ENCODE results near the gene PER2. TPM values are rescaled to one million over a fixed set of nuclear protein-coding genes. Genes with fewer than 3 reads are reported as not detected.

The PER2 gene
- total RNA-seq, 1 donor from 2014 or later, result 11.7 TPM

- Mint-ChIP-seq H3K4me3 (no peak overlapping the region), H3K27ac (no peak overlapping the region), H3K27me3 (ENCODE audit: low read depth) (no peaks in the 10 kb centered on the region), H3K36me3 (no peaks in the 10 kb centered on the region), H3K9me3 (no peaks in the 10 kb centered on the region), H3K4me1 (peaks cover 27% of the 10 kb centered on the region)
- no peak for DNase-seq (ENCODE audit: low spot score in 2 of 2, unreplicated experiment in 2 of 2)
- TF ChIP-seq CTCF (IDR thresholded peaks at IDR 0.05; ENCODE audit: unreplicated experiment), result no peak
These were observed 5.3 kb downstream of the PER2 start for GRCh38 chr2:238282861-238283738.

DNA sequence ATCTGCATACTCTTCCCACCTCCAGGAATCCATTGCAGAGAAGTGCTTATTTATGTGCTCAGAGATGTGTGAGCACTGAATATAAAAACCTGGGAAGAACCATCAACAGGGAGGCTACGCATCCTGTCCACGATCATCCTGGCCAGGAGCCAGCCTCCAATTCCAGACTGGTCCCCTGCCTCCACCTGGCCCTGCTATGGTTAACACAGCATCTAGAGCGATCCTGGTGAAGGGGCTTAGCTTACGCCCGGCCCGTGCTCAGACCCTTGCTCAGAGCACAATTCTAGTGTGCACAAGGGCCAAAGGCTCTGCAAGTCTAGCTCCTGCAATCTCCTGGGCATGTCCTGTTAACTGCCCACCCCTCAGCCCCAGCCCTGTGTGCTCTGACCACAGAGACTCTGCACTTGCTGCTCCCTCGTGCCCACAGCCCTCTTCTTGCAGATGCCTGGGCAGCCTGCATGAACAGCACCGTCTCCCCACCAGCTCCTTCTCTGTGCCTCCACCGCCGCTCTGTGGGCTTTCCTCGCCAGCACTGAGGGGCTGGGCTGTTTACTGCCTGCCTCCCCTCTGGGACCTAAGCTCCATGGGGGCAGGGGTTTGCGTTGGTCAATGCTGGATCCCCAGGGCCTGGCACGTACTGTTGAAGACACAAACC is 6.5 kb downstream of the PER2 start:
- no peak overlapping the region for H3K27ac Mint-ChIP-seq
- DNase-seq (ENCODE audit: low spot score in 2 of 2, unreplicated experiment in 2 of 2), result no peak
- TF ChIP-seq CTCF (IDR thresholded peaks at IDR 0.05; ENCODE audit: unreplicated experiment), result no peak
- peaks cover 19% of the 10 kb centered on the region for H3K4me1 Mint-ChIP-seq
- H3K36me3 Mint-ChIP-seq, result no peaks in the 10 kb centered on the region
- no peaks in the 10 kb centered on the region for H3K27me3 Mint-ChIP-seq (ENCODE audit: low read depth)
- no peaks in the 10 kb centered on the region for H3K9me3 Mint-ChIP-seq
- no peak overlapping the region for H3K4me3 Mint-ChIP-seq

GRCh38 chr2:238280083-238280825 is 8.2 kb downstream of the PER2 start:
- Mint-ChIP-seq H3K36me3 (peaks cover 2% of the 10 kb centered on the region), H3K4me3 (no peak overlapping the region), H3K4me1 (peaks cover 3% of the 10 kb centered on the region), H3K27ac (no peak overlapping the region), H3K9me3 (no peaks in the 10 kb centered on the region), H3K27me3 (ENCODE audit: low read depth) (no peaks in the 10 kb centered on the region)
- no peak for TF ChIP-seq CTCF (IDR thresholded peaks at IDR 0.05; ENCODE audit: unreplicated experiment)
- no peak for DNase-seq (ENCODE audit: low spot score in 2 of 2, unreplicated experiment in 2 of 2)

GRCh38 chr2:238279324-238279682 is 9.1 kb downstream of the PER2 start:
- DNase-seq (ENCODE audit: low spot score in 2 of 2, unreplicated experiment in 2 of 2), result no peak
- peaks cover 5% of the 10 kb centered on the region for H3K36me3 Mint-ChIP-seq
- no peak overlapping the region for H3K4me3 Mint-ChIP-seq
- no peak overlapping the region for H3K27ac Mint-ChIP-seq
- no peaks in the 10 kb centered on the region for H3K4me1 Mint-ChIP-seq
- no peak for TF ChIP-seq CTCF (IDR thresholded peaks at IDR 0.05; ENCODE audit: unreplicated experiment)
- no peaks in the 10 kb centered on the region for H3K9me3 Mint-ChIP-seq
- no peaks in the 10 kb centered on the region for H3K27me3 Mint-ChIP-seq (ENCODE audit: low read depth)

GRCh38 chr2:238278626-238279323 is 9.6 kb downstream of the PER2 start:
- DNase-seq (ENCODE audit: low spot score in 2 of 2, unreplicated experiment in 2 of 2), result no peak

More at GRCh38 chr2:238278626-238279323, 9.6 kb downstream of the PER2 start:
- Mint-ChIP-seq H3K27ac (no peak overlapping the region), H3K9me3 (no peaks in the 10 kb centered on the region), H3K4me3 (no peak overlapping the region), H3K4me1 (no peaks in the 10 kb centered on the region), H3K36me3 (peaks cover 7% of the 10 kb centered on the region), H3K27me3 (ENCODE audit: low read depth) (no peaks in the 10 kb centered on the region)
- no peak for TF ChIP-seq CTCF (IDR thresholded peaks at IDR 0.05; ENCODE audit: unreplicated experiment)

All from mesothelial cell of epicardium (in vitro differentiated cells).